ENCODE measurements around the gene SMYD4. TPM values are rescaled to one million over a fixed set of nuclear protein-coding genes. Genes with fewer than 3 reads are reported as not detected.
"Not testable (repeated sequence)": the region's sequence is repeated elsewhere in the genome, so short reads cannot be mapped to it uniquely, and the experiment has no call there.

The SMYD4 gene
- total RNA-seq, 1 donor from 2014 or later: 17.8 TPM

DNA sequence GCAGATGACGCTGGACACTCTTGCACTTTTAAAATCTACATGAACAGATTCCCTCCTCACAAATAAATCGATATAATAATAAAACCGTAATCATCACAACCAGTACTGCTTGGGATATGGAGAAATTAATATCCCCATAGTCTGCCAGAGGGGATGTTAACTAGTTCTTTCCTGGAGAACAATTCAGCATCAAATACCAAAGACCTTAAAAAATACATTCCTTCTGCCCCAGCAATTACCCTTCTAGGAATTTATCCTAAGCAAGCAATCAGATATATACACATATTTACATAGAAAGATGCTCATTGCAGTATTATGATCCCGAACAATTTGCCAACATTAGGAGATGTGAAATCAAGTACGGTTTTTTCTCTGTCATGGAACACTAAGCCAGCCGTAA lies 21.8 kb downstream of the SMYD4 start:
- Histone ChIP-seq H3K4me3 (no peak overlapping the region), H3K4me1 (no peaks in the 10 kb centered on the region), H3K27me3 (no peaks in the 10 kb centered on the region), H3K9me3 (no peaks in the 10 kb centered on the region), H3K27ac (no peak overlapping the region), H3K36me3 (peaks cover 25% of the 10 kb centered on the region)
- intact Hi-C loops (cut with DNase I): no loop called here
- ATAC-seq: no peak
- TF ChIP-seq, protein P1, sequence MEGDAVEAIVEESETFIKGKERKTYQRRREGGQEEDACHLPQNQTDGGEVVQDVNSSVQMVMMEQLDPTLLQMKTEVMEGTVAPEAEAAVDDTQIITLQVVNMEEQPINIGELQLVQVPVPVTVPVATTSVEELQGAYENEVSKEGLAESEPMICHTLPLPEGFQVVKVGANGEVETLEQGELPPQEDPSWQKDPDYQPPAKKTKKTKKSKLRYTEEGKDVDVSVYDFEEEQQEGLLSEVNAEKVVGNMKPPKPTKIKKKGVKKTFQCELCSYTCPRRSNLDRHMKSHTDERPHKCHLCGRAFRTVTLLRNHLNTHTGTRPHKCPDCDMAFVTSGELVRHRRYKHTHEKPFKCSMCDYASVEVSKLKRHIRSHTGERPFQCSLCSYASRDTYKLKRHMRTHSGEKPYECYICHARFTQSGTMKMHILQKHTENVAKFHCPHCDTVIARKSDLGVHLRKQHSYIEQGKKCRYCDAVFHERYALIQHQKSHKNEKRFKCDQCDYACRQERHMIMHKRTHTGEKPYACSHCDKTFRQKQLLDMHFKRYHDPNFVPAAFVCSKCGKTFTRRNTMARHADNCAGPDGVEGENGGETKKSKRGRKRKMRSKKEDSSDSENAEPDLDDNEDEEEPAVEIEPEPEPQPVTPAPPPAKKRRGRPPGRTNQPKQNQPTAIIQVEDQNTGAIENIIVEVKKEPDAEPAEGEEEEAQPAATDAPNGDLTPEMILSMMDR (IDR thresholded peaks at IDR 0.05): no peak
- DNase-seq: no peak

DNA sequence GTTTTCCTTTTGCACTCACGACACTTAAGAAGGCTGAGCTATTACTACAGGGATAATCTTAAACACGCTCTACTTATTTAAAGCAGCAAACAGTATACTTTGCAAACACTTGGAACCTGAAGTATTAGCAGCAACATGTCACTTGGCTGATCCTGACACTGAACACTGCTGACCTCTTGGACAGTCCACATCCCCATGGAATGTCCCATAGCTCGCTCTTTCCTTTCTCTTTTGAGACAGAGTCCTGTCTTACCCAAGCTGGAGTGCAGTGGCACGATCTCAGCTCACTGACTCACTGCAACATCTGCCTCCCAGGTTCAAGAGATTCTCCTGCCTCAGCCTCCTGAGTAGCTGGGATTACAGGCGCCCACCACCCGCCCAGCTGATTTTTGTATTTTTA lies 26.4 kb downstream of the SMYD4 start:
- DNase-seq: peak; percentile 7
- H3K27ac ChIP-seq: no peak overlapping the region
- H3K9me3 ChIP-seq: no peaks in the 10 kb centered on the region
- TF ChIP-seq, protein P1 (IDR thresholded peaks at IDR 0.05): no peak
- intact Hi-C loops (cut with DNase I): no loop called here
- H3K4me3 ChIP-seq: no peak overlapping the region
- no peak for ATAC-seq
- H3K27me3 ChIP-seq: no peaks in the 10 kb centered on the region
- no peaks in the 10 kb centered on the region for H3K4me1 ChIP-seq
- peaks cover 34% of the 10 kb centered on the region for H3K36me3 ChIP-seq

DNA sequence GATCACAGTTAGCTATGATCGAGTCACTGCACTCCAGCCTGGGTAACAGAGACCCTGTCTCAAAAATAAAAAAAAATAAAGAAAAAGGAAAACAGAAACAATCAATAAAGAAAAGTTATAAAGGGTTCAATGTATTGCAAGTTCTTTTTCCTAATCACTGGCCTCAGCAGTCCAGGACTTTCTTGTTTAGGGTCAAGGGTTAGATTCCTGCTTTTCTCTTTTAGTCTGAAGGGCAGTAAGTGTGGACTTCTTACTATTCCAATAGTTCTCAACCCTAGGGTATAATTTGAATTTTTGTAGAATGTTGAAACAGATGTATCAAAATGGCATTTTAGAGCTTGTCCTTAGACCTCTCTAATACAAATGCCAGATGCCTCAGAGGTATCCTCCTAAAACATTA lies 27.3 kb downstream of the SMYD4 start:
- H3K27me3 ChIP-seq: no peaks in the 10 kb centered on the region
- ATAC-seq: no peak
- intact Hi-C loops (cut with DNase I): no loop called here
- H3K4me3 ChIP-seq: no peak overlapping the region
- no peak for DNase-seq
- H3K4me1 ChIP-seq: peaks cover under 1% of the 10 kb centered on the region
- H3K9me3 ChIP-seq: no peaks in the 10 kb centered on the region
- peaks cover 40% of the 10 kb centered on the region for H3K36me3 ChIP-seq
- TF ChIP-seq, protein P1 (IDR thresholded peaks at IDR 0.05): no peak
- H3K27ac ChIP-seq: no peak overlapping the region

DNA sequence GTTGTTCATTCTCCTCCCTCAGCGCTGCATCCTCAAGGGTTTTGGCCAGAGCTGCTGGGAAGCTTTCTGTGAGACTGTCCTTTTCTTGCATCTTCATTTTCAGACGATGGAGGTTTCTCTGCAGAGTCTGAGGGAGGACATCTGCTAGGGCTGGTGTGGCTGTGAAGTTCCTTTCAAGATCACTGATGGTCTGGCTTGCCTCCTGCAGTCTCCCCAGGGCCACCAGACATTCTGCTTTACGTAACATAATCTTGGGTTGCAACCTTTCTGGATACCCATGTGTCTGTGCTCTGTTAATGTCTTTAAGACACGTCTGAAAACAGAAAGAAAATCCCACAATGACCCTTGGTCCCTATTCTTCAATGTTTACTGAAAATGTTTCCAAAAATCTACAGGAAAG lies 29.0 kb downstream of the SMYD4 start:
- Histone ChIP-seq H3K27me3 (no peaks in the 10 kb centered on the region), H3K4me1 (peaks cover 9% of the 10 kb centered on the region), H3K4me3 (no peak overlapping the region), H3K9me3 (no peaks in the 10 kb centered on the region), H3K36me3 (peaks cover 40% of the 10 kb centered on the region), H3K27ac (no peak overlapping the region)
- TF ChIP-seq, protein P1 (IDR thresholded peaks at IDR 0.05): no peak
- no peak for ATAC-seq
- no peak for DNase-seq
- intact Hi-C loops (cut with DNase I): no loop called here

DNA sequence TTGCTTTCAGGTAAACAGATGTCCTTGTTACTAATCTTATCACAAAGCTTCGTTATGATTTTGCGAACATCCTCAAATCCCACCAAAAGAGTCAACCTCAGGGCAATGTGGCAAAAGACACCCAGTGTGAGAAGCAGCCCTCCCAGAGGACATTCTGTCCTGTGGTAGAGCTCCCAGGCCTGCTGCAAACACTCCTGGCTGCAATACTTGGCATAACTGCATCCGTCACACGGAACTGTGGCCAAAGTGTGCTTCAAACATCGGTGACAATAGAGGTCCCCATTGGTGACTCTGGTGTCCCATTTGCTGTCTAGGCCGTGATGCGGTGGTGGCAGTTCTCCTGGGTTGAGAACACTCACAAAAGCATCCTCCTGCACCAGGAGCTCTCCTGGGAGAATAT lies 29.5 kb downstream of the SMYD4 start:
- no peaks in the 10 kb centered on the region for H3K9me3 ChIP-seq
- H3K27ac ChIP-seq: no peak overlapping the region
- no peak overlapping the region for H3K4me3 ChIP-seq
- intact Hi-C loops (cut with DNase I): no loop called here
- TF ChIP-seq, protein P1 (IDR thresholded peaks at IDR 0.05): no peak
- H3K4me1 ChIP-seq: peaks cover 9% of the 10 kb centered on the region
- no peaks in the 10 kb centered on the region for H3K27me3 ChIP-seq
- no peak for ATAC-seq
- peak; percentile 17 for DNase-seq
- peaks cover 40% of the 10 kb centered on the region for H3K36me3 ChIP-seq

DNA sequence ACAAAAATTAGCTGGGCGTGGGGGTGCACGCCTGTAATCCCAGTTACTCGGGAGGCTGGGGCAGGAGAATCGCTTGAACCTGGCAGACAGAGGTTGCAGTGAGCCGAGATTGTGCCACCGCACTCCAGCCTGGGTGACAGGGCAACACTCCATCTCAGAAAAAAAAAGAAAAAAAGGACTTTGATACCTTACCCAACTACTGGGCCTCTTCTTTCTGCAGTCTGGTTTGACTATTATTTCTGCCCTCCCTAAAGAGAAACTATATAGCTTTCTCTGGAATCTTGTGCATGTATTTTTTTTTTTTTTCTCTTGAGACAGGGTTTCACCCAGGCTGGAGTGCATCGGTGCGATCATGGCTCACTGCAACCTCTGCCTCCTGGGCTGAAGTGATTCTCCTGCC lies 31.9 kb downstream of the SMYD4 start:
- H3K9me3 ChIP-seq; intact Hi-C loops (cut with DNase I); H3K27me3 ChIP-seq; H3K4me3 ChIP-seq; DNase-seq; H3K4me1 ChIP-seq; ATAC-seq: not testable (repeated sequence)
- H3K27ac ChIP-seq: peak overlapping the region; percentile 6
- H3K36me3 ChIP-seq: peaks cover 32% of the 10 kb centered on the region

Data from upper lobe of right lung (tissue), 1 donor.